Astrocyte (in vitro differentiated cells and primary cell): ENCODE data around the gene CBARP. TPM values are rescaled to one million over a fixed set of nuclear protein-coding genes. Genes with fewer than 3 reads are reported as not detected.

Source experiments
- DNase-seq: peaks from one replicate; pipeline ENCODE4 v3.0.0-alpha.2; 2010; ENCODE audit warnings: low read depth
- FAIRE-seq: peaks from 2 replicates; lab custom pipeline; 2011; peaks lifted over from hg19 to GRCh38; lab: Jason Lieb, UNC
- H2AFZ ChIP-seq: 2 replicates; pipeline ENCODE4 v1.6.0; 2012; ENCODE audit warnings: low read depth, low read length, inconsistent platforms
- H3K27ac ChIP-seq: 2 replicates; pipeline ENCODE4 v1.5.1; 2011; ENCODE audit warnings: low read depth, low read length, inconsistent platforms
- H3K27me3 ChIP-seq: 2 replicates; pipeline ENCODE4 v1.6.0; 2011; ENCODE audit warnings: low read length, inconsistent platforms; ENCODE audit not compliant: insufficient read depth
- H3K36me3 ChIP-seq: 2 replicates; pipeline ENCODE4 v1.5.1; 2011; ENCODE audit warnings: low read length, inconsistent platforms; ENCODE audit not compliant: insufficient read depth
- H3K4me1 ChIP-seq: 2 replicates; pipeline ENCODE4 v1.5.1; 2011; ENCODE audit warnings: low read length, inconsistent platforms; ENCODE audit not compliant: insufficient read depth
- H3K4me2 ChIP-seq: 2 replicates; pipeline ENCODE4 v1.6.0; 2012; ENCODE audit warnings: low read length, inconsistent platforms
- H3K4me3 ChIP-seq: 2 replicates; pipeline ENCODE4 v1.5.1; 2011; ENCODE audit warnings: low read depth, mild to moderate bottlenecking, low read length, inconsistent platforms; ENCODE audit not compliant: insufficient read depth
- H3K79me2 ChIP-seq: 2 replicates; pipeline ENCODE4 v1.6.0; 2012; ENCODE audit warnings: mild to moderate bottlenecking, low read length, inconsistent platforms; ENCODE audit not compliant: insufficient read depth
- H3K9ac ChIP-seq: 2 replicates; pipeline ENCODE4 v1.6.0; 2012; ENCODE audit warnings: mild to moderate bottlenecking, low read length, inconsistent platforms
- H3K9me3 ChIP-seq: 2 replicates; pipeline ENCODE4 v1.5.1; 2012; ENCODE audit warnings: low read depth, mild to moderate bottlenecking, low read length, inconsistent platforms; ENCODE audit not compliant: insufficient read depth
- H4K20me1 ChIP-seq: 2 replicates; pipeline ENCODE4 v1.6.0; 2012; ENCODE audit warnings: low read length, inconsistent platforms; ENCODE audit not compliant: insufficient read depth
- H3K27ac Mint-ChIP-seq: one replicate; pipeline ENCODE4 v1.8.0; 2021; ENCODE audit warnings: mild to moderate bottlenecking, mixed read lengths; ENCODE audit not compliant: unreplicated experiment
- H3K27me3 Mint-ChIP-seq: one replicate; pipeline ENCODE4 v1.8.0; 2021; ENCODE audit warnings: low read depth, mixed read lengths; ENCODE audit not compliant: unreplicated experiment
- H3K36me3 Mint-ChIP-seq: one replicate; pipeline ENCODE4 v1.8.0; 2021; ENCODE audit warnings: low read depth, mixed read lengths; ENCODE audit not compliant: unreplicated experiment
- H3K4me1 Mint-ChIP-seq: one replicate; pipeline ENCODE4 v1.8.0; 2021; ENCODE audit warnings: low read depth, mixed read lengths; ENCODE audit not compliant: unreplicated experiment
- H3K4me3 Mint-ChIP-seq: one replicate; pipeline ENCODE4 v1.8.0; 2021; ENCODE audit warnings: mild to moderate bottlenecking, moderate library complexity, mixed read lengths; ENCODE audit not compliant: unreplicated experiment
- H3K9me3 Mint-ChIP-seq: one replicate; pipeline ENCODE4 v1.8.0; 2021; ENCODE audit warnings: mild to moderate bottlenecking, mixed read lengths; ENCODE audit not compliant: unreplicated experiment
- CTCF ChIP-seq: IDR thresholded peaks from 2 replicates; pipeline ENCODE4 v1.5.1; 2011; ENCODE audit warnings: low read depth, mild to moderate bottlenecking, inconsistent platforms, low read length, moderate library complexity; ENCODE audit not compliant: insufficient read depth
- EZH2 ChIP-seq: IDR thresholded peaks from 2 replicates; pipeline ENCODE4 v1.6.1; 2012; ENCODE audit warnings: mild to moderate bottlenecking, low read length, inconsistent platforms; ENCODE audit not compliant: insufficient read depth
- total RNA-seq: library from RNA; stranded (reverse); gene quantifications from 2 replicates; pipeline ENCODE4 v1.2.1, GENCODE V29; 2021

Gene CBARP
- total RNA-seq, 1 donor from 2014 or later = 19.8 TPM

- Histone ChIP-seq H3K36me3 (peaks cover 24% of the 10 kb centered on the region), H2AFZ (no peak overlapping the region), H3K27ac (no peak overlapping the region), H3K9me3 (no peaks in the 10 kb centered on the region), H3K4me1 (peaks cover 61% of the 10 kb centered on the region), H3K79me2 (peaks cover 67% of the 10 kb centered on the region), H3K27me3 (no peaks in the 10 kb centered on the region), H4K20me1 (peaks cover 54% of the 10 kb centered on the region), H3K4me2 (peak overlapping the region; percentile 96), H3K4me3 (no peak overlapping the region), H3K9ac (no peak overlapping the region)
- Mint-ChIP-seq H3K4me3 (peak overlapping the region; percentile 69), H3K4me1 (peaks cover 30% of the 10 kb centered on the region), H3K27me3 (no peaks in the 10 kb centered on the region), H3K9me3 (no peaks in the 10 kb centered on the region), H3K27ac (peak overlapping the region; percentile 84), H3K36me3 (peaks cover 14% of the 10 kb centered on the region)
- DNase-seq (no peak), FAIRE-seq (no peak)
- TF ChIP-seq CTCF (no peak), EZH2 (no peak)
Observed at GRCh38 chr19:1273263-1274041, 35.6 kb upstream of the CBARP start.

GRCh38 chr19:1272423-1273262 is 34.8 kb upstream of the CBARP start:
- Histone ChIP-seq H3K27me3 (no peaks in the 10 kb centered on the region), H4K20me1 (peaks cover 57% of the 10 kb centered on the region), H3K9ac (peak overlapping the region; percentile 38), H3K4me1 (peaks cover 69% of the 10 kb centered on the region), H3K4me2 (peak overlapping the region; percentile 97), H3K27ac (peak overlapping the region; percentile 37), H3K9me3 (no peaks in the 10 kb centered on the region), H2AFZ (no peak overlapping the region), H3K79me2 (peaks cover 67% of the 10 kb centered on the region), H3K36me3 (peaks cover 24% of the 10 kb centered on the region), H3K4me3 (no peak overlapping the region)
- Mint-ChIP-seq H3K36me3 (peaks cover 14% of the 10 kb centered on the region), H3K9me3 (no peaks in the 10 kb centered on the region), H3K27me3 (no peaks in the 10 kb centered on the region), H3K4me3 (peak overlapping the region; percentile 69), H3K27ac (peak overlapping the region; percentile 48), H3K4me1 (peaks cover 31% of the 10 kb centered on the region)
- FAIRE-seq (no peak), DNase-seq (no peak)
- TF ChIP-seq CTCF = no peak
- no peak for TF ChIP-seq EZH2
